HEK293 (cell line): ENCODE results near the gene GJC1.

Experiments
- CTCF ChIP-seq: fragments of 450-650 bp; formaldehyde crosslinking; IDR thresholded peaks from 2 replicates; pipeline ENCODE4 v1.5.1; 2016; ENCODE audit warnings: missing biosample characterization, missing genetic modification characterization
- ZBTB10 ChIP-seq: fragments of 450-650 bp; formaldehyde crosslinking; IDR thresholded peaks from 2 replicates; pipeline ENCODE4 v1.5.1; 2016; ENCODE audit warnings: missing biosample characterization, missing genetic modification characterization

- no peak for TF ChIP-seq CTCF
- no peak for TF ChIP-seq ZBTB10 (tag by site-specific recombination)
Measured at GRCh38 chr17:44877121-44877520, 47.0 kb upstream of the GJC1 start.
